CD14-positive monocyte (primary cell): ENCODE results near the gene TRNT1. TPM values are rescaled to one million over a fixed set of nuclear protein-coding genes. Genes with fewer than 3 reads are reported as not detected.

Experiments used
- DNase-seq, 3 donors: peaks; one replicate each; pipeline ENCODE4 v3.0.0-alpha.2; 2011 to 2022
- H2AFZ ChIP-seq: 2 replicates; pipeline ENCODE4 v1.6.0; 2012; ENCODE audit warnings: mild to moderate bottlenecking, low read depth, low read length, inconsistent platforms; ENCODE audit not compliant: insufficient read depth, poor library complexity, severe bottlenecking
- H3K27ac ChIP-seq, 2 donors: 1 replicate in 1 of 2; 2 replicates in 1 of 2; pipeline ENCODE4 v1.5.1; 2012 to 2013; ENCODE audit warnings: low read length in 2 of 2, control low read depth in 1 of 2, inconsistent platforms in 1 of 2, low read depth in 1 of 2, mild to moderate bottlenecking in 1 of 2
- H3K27me3 ChIP-seq, 2 donors: one replicate each; pipeline versions ENCODE4 v1.6.0 to v1.6.1; 2011 to 2013; ENCODE audit warnings: low read length in 2 of 2; ENCODE audit not compliant: control insufficient read depth in 2 of 2, insufficient read depth in 2 of 2
- H3K36me3 ChIP-seq, 2 donors: replicated peaks in 1 of 2; 1 replicate in 1 of 2; 2 replicates in 1 of 2; pipeline versions ENCODE4 v1.5.1 to v1.6.1; 2012 to 2013; ENCODE audit warnings: low read length in 2 of 2, control low read depth in 1 of 2, inconsistent platforms in 1 of 2, mild to moderate bottlenecking in 1 of 2; ENCODE audit not compliant: insufficient read depth in 2 of 2, control insufficient read depth in 1 of 2
- H3K4me1 ChIP-seq, 2 donors: 1 replicate in 1 of 2; 2 replicates in 1 of 2; pipeline versions ENCODE4 v1.5.1 to v1.6.1; 2012 to 2013; ENCODE audit warnings: low read length in 2 of 2, control low read depth in 1 of 2, inconsistent platforms in 1 of 2, mild to moderate bottlenecking in 1 of 2, moderate library complexity in 1 of 2; ENCODE audit not compliant: insufficient read depth in 2 of 2, control insufficient read depth in 1 of 2
- H3K4me2 ChIP-seq: replicated peaks from 2 replicates; pipeline ENCODE3; 2012; ENCODE audit warnings: low read length, moderate library complexity, mild to moderate bottlenecking; ENCODE audit not compliant: poor library complexity, severe bottlenecking; ENCODE audit errors: extremely low read depth
- H3K4me3 ChIP-seq, 3 experiments: fragments of 200-600 bp in 1 of 3; sonication (generic) in 1 of 3; replicated peaks in 1 of 3; 1 replicate in 2 of 3; 2 replicates in 1 of 3; pipeline ENCODE4 v1.5.1; 2011 to 2013; ENCODE audit warnings: low read length in 3 of 3, mild to moderate bottlenecking in 3 of 3, control low read depth in 2 of 3, low read depth in 2 of 3, inconsistent platforms in 1 of 3, moderate library complexity in 1 of 3
- H3K79me2 ChIP-seq: 2 replicates; pipeline ENCODE4 v1.6.0; 2012; ENCODE audit warnings: mild to moderate bottlenecking, control low read depth, inconsistent platforms, low read length, moderate library complexity; ENCODE audit not compliant: insufficient read depth
- H3K9ac ChIP-seq: 2 replicates; pipeline ENCODE4 v1.6.0; 2017; ENCODE audit warnings: low read length, mild to moderate bottlenecking; ENCODE audit not compliant: insufficient read depth, poor library complexity, severe bottlenecking
- H3K9me3 ChIP-seq, 2 donors: replicated peaks in 1 of 2; 1 replicate in 1 of 2; 2 replicates in 1 of 2; pipeline versions ENCODE4 v1.5.1 to v1.6.1; 2012 to 2013; ENCODE audit warnings: low read length in 2 of 2, control low read depth in 1 of 2; ENCODE audit not compliant: control insufficient read depth in 1 of 2, insufficient read depth in 1 of 2
- H4K20me1 ChIP-seq: 2 replicates; pipeline ENCODE4 v1.6.0; 2012; ENCODE audit warnings: mild to moderate bottlenecking, low read length, control low read depth, moderate library complexity; ENCODE audit not compliant: insufficient read depth
- H3K27ac Mint-ChIP-seq, 7 donors: one replicate each; pipeline ENCODE4 v1.8.0; 2020; ENCODE audit warnings: mild to moderate bottlenecking in 7 of 7, mixed read lengths in 7 of 7, moderate library complexity in 6 of 7, inconsistent platforms in 2 of 7
- H3K27me3 Mint-ChIP-seq, 3 donors: one replicate each; pipeline ENCODE4 v1.8.0; 2021 to 2022; ENCODE audit warnings: low read depth in 3 of 3, mild to moderate bottlenecking in 3 of 3, mixed read lengths in 3 of 3, moderate library complexity in 3 of 3, inconsistent platforms in 1 of 3
- H3K36me3 Mint-ChIP-seq, 2 donors: one replicate each; pipeline ENCODE4 v1.8.0; 2020; ENCODE audit warnings: mixed read lengths in 2 of 2, inconsistent platforms in 1 of 2, mild to moderate bottlenecking in 1 of 2
- H3K4me1 Mint-ChIP-seq: one replicate; pipeline ENCODE4 v1.8.0; 2020; ENCODE audit warnings: mild to moderate bottlenecking, mixed read lengths
- H3K4me3 Mint-ChIP-seq, 2 donors: one replicate each; pipeline ENCODE4 v1.8.0; 2020; ENCODE audit warnings: mild to moderate bottlenecking in 2 of 2, mixed read lengths in 2 of 2, moderate library complexity in 1 of 2
- H3K9me3 Mint-ChIP-seq, 7 donors: one replicate each; pipeline ENCODE4 v1.8.0; 2020 to 2022; ENCODE audit warnings: mixed read lengths in 7 of 7, mild to moderate bottlenecking in 6 of 7, moderate library complexity in 6 of 7, inconsistent platforms in 2 of 7
- WGBS: methylation state at CpG from one replicate; pipeline ENCODE4 v1.1.5; 2013; ENCODE audit warnings: missing lambda C conversion rate; ENCODE audit not compliant: insufficient coverage; 5-methylcytosine and 5-hydroxymethylcytosine counted together
- intact Hi-C, 2 donors: fragments of 100-400 bp; cut with micrococcal nuclease; formaldehyde crosslinking; loops; one replicate each; pipeline versions ENCODE4 v1.15.0 to v1.15.1; 2023
- polyA minus RNA-seq: library from RNA; depleted of rRNA, polyadenylated mRNA; stranded (reverse); fragments of >200 nt; gene quantifications from 2 replicates; pipeline ENCODE4 v1.2.3, GENCODE V29; 2012
- polyA plus RNA-seq, 3 donors: library from polyadenylated mRNA; depleted of rRNA in 1 of 3; unstranded in 2 of 3; stranded (reverse) in 1 of 3; fragments of 300-500 nt in 2 of 3; fragments of >200 nt in 1 of 3; fragmentation: Illumina TruSeq in 2 of 3; gene quantifications; 1 replicate in 2 of 3; 2 replicates in 1 of 3; pipeline ENCODE4 v1.2.3, GENCODE V29; 2012 to 2021
- total RNA-seq, 12 experiments: library from RNA in 1 of 12; stranded (reverse) in 1 of 12; fragments of 120-200 nt in 1 of 12; gene quantifications; one replicate each; pipeline ENCODE4 v1.2.4 and lab custom pipeline; 2013 to 2026; ENCODE audit warnings: mixed read lengths in 6 of 12, inconsistent platforms in 1 of 12
- TF ChIP-seq, protein P1 (sequence below): fragments of 200-600 bp; IDR thresholded peaks from one replicate; pipeline ENCODE4 v1.8.0; 2022; ENCODE audit warnings: antibody characterized with exemption, mild to moderate bottlenecking

The TRNT1 gene
- total RNA-seq (2013) = 18.5 TPM
- polyA plus RNA-seq (10 to 100 TPM in 2 of 3 donors, 1 to 10 TPM in 1; 4.4 to 15.8 (median 10.3) TPM), polyA minus RNA-seq (23.0 and 46.6 TPM in 2 replicates), total RNA-seq (lab: John Stamatoyannopoulos, UW) (13.8 to 39.8 (median 24.2) reads per million in 11 experiments)

- peak within 1 kb of the TSS; percentile 93 to 95 for H3K4me3 Mint-ChIP-seq
- peaks cover 25 to 30% of the 10 kb centered on the region in 2 donors for H3K36me3 ChIP-seq
- peak within 1 kb of the TSS; percentile 95 to 97 (median 95) for H3K27ac Mint-ChIP-seq
These were observed at the start of gene TRNT1 for GRCh38 chr3:3126477-3127431. Gene TRNT1, plus strand, starts transcription at chr3:3126940. Its CDS starts 2,101 bp downstream, at chr3:3129041.

GRCh38 chr3:3080309-3080708 lies 46.4 kb upstream of the TRNT1 start:
- no peak overlapping the region for H3K27ac ChIP-seq
- no peaks in the 10 kb centered on the region for H3K36me3 ChIP-seq
- no peaks in the 10 kb centered on the region for H4K20me1 ChIP-seq
- H2AFZ ChIP-seq = no peak overlapping the region
- DNase-seq = no peak
- Mint-ChIP-seq H3K27me3 (peaks cover 0 to 2% (median 0%) of the 10 kb centered on the region in 3 donors), H3K9me3 (peaks cover 0 to 2% (median 0%) of the 10 kb centered on the region in 7 donors), H3K27ac (no peak overlapping the region), H3K4me3 (no peak overlapping the region), H3K4me1 (no peaks in the 10 kb centered on the region), H3K36me3 (no peaks in the 10 kb centered on the region)
- no peaks in the 10 kb centered on the region for H3K79me2 ChIP-seq
- no peak overlapping the region for H3K4me2 ChIP-seq
- WGBS = 80% methylated on average over 1 of the region's 5 CpGs
- intact Hi-C loops = no loop called here
- no peaks in the 10 kb centered on the region for H3K4me1 ChIP-seq
- TF ChIP-seq, protein P1, sequence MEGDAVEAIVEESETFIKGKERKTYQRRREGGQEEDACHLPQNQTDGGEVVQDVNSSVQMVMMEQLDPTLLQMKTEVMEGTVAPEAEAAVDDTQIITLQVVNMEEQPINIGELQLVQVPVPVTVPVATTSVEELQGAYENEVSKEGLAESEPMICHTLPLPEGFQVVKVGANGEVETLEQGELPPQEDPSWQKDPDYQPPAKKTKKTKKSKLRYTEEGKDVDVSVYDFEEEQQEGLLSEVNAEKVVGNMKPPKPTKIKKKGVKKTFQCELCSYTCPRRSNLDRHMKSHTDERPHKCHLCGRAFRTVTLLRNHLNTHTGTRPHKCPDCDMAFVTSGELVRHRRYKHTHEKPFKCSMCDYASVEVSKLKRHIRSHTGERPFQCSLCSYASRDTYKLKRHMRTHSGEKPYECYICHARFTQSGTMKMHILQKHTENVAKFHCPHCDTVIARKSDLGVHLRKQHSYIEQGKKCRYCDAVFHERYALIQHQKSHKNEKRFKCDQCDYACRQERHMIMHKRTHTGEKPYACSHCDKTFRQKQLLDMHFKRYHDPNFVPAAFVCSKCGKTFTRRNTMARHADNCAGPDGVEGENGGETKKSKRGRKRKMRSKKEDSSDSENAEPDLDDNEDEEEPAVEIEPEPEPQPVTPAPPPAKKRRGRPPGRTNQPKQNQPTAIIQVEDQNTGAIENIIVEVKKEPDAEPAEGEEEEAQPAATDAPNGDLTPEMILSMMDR = no peak
- no peak overlapping the region for H3K4me3 ChIP-seq
- H3K27me3 ChIP-seq = no peaks in the 10 kb centered on the region
- H3K9ac ChIP-seq = no peak overlapping the region
- H3K9me3 ChIP-seq = no peaks in the 10 kb centered on the region

More at GRCh38 chr3:3126477-3127431, at the start of gene TRNT1:
- peaks cover 20% of the 10 kb centered on the region for H3K4me1 Mint-ChIP-seq
- Histone ChIP-seq H3K4me3 (peak within 1 kb of the TSS; percentile 68 to 94 (median 89)), H3K9ac (peak within 1 kb of the TSS; percentile 96), H3K79me2 (peaks cover 42% of the 10 kb centered on the region), H3K27ac (peak within 1 kb of the TSS; percentile 84 to 98), H3K9me3 (no peaks in the 10 kb centered on the region), H4K20me1 (no peaks in the 10 kb centered on the region), H3K4me2 (peak within 1 kb of the TSS; percentile 96), H2AFZ (peak within 1 kb of the TSS; percentile 99), H3K27me3 (no peaks in the 10 kb centered on the region), H3K4me1 (peaks cover 17 to 19% of the 10 kb centered on the region in 2 donors)
- under 1% methylated on average over 99 of the region's 100 CpGs for WGBS
- intact Hi-C loops = loop anchor here in 1 of 2 donors (5.0 kb wide), 1 partner anchor 1176 kb away; the partner anchor contains the start of gene SETMAR
- H3K36me3 Mint-ChIP-seq = peaks cover 20 to 21% of the 10 kb centered on the region in 2 donors
- H3K27me3 Mint-ChIP-seq = no peaks in the 10 kb centered on the region
- peaks cover 0 to 2% (median 0%) of the 10 kb centered on the region in 7 donors for H3K9me3 Mint-ChIP-seq
- TF ChIP-seq, protein P1 = no peak
- DNase-seq = peak; percentile 94
